ENCODE results near the gene DSPP.

Gene DSPP

DNA sequence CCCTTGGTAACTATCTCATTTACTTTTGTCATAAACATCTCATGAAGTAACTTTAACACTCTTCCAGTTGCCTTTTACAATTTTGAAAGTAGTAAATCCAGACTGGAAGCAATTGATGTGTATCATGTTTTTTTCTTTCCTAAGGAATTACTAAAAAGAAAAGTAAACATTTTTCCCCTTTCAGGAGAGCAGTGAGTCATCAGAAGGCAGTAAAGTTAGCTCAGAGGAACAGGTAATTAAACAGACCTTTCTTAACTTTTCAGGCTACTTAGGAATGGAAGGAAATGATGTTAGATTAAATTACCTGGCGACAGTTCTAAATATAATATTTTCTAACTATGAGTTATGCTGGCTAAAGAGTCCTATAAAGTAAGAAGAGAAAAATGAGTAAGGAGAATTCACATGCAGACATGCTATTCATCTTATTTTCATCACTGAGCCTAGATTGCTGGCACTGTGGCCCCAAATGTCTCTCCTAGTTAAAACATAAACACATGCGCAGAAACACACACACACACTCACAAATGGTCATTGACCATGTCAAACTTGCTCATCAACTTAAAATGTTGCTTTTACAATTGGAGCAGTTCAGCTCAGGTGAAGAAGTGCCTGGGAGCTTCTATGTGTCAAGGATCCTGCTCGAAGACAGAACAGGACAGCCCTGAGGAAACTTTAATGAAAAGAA, 51.1 kb downstream of the DSPP start:
- TF ChIP-seq, protein P1, sequence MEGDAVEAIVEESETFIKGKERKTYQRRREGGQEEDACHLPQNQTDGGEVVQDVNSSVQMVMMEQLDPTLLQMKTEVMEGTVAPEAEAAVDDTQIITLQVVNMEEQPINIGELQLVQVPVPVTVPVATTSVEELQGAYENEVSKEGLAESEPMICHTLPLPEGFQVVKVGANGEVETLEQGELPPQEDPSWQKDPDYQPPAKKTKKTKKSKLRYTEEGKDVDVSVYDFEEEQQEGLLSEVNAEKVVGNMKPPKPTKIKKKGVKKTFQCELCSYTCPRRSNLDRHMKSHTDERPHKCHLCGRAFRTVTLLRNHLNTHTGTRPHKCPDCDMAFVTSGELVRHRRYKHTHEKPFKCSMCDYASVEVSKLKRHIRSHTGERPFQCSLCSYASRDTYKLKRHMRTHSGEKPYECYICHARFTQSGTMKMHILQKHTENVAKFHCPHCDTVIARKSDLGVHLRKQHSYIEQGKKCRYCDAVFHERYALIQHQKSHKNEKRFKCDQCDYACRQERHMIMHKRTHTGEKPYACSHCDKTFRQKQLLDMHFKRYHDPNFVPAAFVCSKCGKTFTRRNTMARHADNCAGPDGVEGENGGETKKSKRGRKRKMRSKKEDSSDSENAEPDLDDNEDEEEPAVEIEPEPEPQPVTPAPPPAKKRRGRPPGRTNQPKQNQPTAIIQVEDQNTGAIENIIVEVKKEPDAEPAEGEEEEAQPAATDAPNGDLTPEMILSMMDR (IDR thresholded peaks at IDR 0.05), result no peak

DNA sequence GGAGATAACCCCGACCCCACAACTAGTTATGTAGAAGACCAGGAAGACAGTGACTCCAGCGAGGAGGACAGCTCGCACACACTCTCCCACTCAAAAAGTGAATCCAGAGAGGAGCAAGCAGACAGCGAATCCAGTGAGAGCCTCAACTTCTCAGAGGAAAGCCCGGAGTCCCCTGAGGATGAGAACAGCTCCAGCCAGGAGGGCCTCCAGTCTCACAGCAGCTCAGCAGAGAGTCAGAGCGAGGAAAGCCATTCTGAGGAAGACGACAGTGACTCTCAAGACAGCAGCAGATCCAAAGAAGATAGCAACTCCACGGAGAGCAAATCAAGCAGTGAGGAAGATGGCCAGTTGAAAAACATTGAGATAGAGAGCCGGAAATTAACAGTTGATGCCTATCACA, 54.5 kb downstream of the DSPP start:
- TF ChIP-seq, protein P1 (IDR thresholded peaks at IDR 0.05), result no peak

Measured in LNCAP (cell line).